Right renal cortex interstitium (tissue), 3 donors: Measurements from ENCODE around the gene MXD1. TPM values are rescaled to one million over a fixed set of nuclear protein-coding genes. Genes with fewer than 3 reads are reported as not detected.

Experiments
- DNase-seq, 3 donors: peaks; one replicate each; pipeline ENCODE4 v3.0.0-alpha.2; 2013; ENCODE audit warnings: low read depth in 3 of 3, low spot score in 2 of 3
- polyA plus RNA-seq, 3 donors: library from polyadenylated mRNA; unstranded; fragments of 120-200 nt; gene quantifications; one replicate each; pipeline ENCODE4 v1.2.1, GENCODE V29; 2013; ENCODE audit not compliant: insufficient read length in 3 of 3

The MXD1 gene
- polyA plus RNA-seq, 3 donors = 11.3 to 13.4 (median 12.4) TPM

GRCh38 chr2:69932596-69932922 lies 17.6 kb downstream of the MXD1 start:
- DNase-seq = no peak

GRCh38 chr2:69933254-69933828 lies 18.4 kb downstream of the MXD1 start:
- DNase-seq = no peak

GRCh38 chr2:69933839-69934613 lies 19.1 kb downstream of the MXD1 start:
- no peak for DNase-seq

DNA sequence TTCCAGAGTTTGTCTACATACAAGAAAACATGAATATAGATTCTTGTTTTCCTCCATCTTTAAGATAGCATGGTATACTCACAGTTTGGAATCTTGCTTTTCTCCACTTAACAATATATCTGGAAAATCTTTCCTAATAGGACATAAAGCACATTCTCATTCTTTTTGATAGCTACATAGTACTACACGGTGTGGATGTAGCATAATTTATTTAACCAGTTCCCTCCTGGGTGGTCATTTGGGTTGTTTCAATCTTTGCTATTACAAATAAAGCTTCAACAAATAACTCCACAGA lies 19.7 kb downstream of the MXD1 start:
- no peak for DNase-seq

DNA sequence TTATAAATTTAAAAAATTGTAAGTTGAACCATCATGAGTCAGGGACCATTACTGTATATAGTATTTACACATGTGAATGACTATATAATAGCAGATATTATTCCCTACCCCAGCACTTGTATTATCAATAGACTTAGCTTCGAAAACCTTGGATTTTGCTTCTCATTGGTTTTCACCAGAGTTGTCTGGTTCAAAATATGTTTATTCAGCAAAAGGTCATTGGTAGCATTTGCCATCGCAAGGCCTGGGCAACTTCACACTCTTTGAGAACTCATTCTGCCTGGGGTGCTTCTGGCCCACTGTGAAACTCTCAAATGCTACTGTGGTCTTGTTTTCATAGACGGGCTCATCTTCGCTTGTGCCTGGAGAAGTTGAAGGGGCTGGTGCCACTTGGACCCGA lies 20.1 kb downstream of the MXD1 start:
- DNase-seq = no peak

- no peak for DNase-seq
Measured at GRCh38 chr2:69936906-69937305, 22.0 kb downstream of the MXD1 start.

DNA sequence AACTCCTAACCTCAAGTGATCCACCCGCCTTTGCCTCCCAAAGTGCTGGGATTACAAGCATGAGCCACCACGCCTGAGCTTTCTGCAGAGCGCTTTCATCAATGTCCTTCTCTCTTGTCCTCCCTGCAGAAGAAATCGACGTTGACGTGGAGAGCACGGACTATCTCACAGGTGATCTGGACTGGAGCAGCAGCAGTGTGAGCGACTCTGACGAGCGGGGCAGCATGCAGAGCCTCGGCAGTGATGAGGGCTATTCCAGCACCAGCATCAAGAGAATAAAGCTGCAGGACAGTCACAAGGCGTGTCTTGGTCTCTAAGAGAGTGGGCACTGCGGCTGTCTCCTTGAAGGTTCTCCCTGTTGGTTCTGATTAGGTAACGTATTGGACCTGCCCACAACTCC lies 23.1 kb downstream of the MXD1 start:
- DNase-seq = no peak

DNA sequence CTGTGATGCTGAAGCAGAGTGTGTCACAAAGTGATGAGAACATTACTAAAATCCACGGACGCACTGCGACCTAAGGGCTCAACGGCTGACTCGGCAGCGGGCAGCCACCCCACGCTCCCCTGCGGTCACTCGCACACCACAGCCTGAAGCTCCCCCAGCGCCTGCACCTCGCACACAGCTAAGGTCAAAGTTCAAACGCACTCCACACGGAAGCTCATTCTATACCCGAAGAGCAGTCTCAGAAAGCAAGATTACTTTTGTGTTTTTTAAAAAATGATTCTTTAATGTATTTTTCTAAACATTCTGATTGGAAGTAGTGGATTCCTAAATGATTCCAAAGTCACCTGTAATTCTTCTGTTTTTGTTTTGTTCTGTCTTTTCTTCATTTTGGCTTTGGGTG lies 24.8 kb downstream of the MXD1 start:
- no peak for DNase-seq

GRCh38 chr2:69940691-69941090 lies 25.8 kb downstream of the MXD1 start:
- no peak for DNase-seq

DNA sequence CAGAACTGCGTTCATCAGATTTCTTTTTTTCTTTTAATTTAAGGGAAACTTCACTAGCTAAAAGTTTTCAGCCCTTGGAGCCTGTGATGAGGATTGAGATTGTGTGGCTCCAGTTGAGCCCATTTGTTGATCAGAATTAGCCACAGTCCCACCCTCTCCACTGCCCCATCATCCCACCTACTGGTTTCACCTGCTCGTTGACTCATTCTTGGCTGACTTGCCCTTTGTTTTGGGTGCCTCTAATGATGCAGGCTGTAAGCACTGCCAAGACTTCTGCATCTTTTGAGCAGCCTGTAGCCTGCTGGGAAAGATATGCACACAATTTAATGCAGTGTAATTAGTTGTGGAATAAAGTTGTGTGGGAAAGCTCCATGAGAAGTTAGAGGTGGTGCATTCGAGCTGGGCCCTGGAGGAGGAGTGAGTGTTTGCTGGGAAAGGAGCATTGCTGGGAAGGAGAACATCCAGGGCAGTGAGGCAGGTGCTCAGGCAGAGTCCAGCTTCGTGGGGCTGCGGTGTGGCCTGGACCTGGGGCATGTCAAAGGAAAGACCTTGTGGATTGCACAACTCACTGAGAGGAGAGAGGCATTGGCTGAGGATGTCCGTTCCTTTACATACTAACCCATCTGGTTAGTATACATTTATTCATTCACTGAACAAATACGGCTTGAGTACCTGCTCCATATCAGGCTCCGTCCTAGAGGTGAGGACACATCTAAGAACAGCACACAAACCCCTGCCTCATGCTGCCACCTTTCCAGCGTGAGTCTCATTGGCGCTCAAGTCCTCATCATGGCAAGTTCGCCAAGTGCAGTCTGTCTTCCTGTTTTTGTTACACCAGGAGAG lies 28.3 kb downstream of the MXD1 start:
- no peak for DNase-seq

DNA sequence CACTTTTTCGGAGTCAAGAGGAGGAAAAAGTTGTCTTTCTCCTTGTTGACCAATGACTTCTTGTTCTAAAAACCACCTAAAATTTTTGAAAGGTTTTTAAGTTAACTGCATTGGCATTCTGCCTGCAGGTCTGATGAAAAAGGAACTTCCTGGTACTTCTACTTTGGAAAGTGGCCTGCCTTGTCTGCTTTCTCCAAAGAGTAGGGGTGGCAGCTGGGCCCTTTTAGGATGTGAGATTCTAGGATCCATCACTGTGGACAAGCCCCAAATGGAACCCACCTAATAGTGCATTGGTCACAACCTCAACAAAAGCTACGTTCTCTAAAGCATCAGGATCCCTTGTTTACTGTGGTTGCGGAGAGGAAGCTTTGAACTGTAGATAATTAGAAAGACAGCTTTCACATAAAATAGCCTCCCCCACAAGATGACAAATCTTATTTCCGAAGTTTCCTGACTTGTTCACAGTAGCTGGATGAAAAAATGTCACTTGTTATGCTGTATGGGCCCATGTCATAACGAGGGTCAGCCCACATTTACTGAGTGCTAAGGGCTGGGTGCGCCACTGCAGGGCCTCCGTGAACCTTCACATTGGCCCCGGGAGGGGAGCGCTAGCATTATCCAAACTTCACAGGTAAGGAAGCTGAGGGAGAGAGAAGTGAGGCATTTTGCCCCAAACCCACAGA lies 29.1 kb downstream of the MXD1 start:
- DNase-seq = no peak

DNA sequence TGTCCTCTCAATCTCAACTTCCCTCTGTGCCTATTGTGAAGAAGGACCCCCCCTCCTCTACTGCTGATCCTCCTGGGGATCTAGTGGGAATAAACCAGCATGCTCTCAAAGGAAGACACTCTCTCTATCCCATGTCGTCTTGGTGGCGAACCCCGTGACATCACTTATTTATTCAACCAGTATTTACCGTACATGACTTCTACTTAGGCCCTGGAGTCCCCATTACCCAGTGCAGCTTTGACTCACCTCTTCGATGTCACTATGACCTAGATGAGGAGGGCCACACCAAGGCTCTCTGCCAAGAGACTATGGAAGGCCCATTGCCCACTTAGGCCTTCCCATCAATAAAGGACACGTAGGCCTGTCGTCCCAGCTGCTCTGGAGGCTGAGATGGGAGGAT lies 29.8 kb downstream of the MXD1 start:
- no peak for DNase-seq

DNA sequence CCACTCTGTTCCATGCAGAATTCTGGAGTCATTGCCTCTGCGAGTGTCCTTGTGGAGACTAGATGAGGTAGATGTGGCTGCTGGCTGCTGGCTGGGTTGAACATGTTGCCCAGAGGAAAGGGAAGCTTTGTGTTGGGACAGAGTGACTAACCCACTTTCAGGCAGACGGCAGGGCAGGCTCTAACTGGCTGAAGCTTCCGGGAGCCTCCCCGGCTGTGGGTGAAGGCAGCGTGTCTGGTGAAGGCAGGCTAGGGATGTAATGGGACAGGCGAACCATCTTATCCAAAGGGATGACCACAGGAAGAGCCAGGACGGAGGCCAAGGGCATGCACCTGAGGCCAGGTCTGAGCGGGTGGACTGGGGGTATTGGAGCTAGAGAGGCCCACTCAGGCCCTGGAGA lies 30.5 kb downstream of the MXD1 start:
- no peak for DNase-seq

DNA sequence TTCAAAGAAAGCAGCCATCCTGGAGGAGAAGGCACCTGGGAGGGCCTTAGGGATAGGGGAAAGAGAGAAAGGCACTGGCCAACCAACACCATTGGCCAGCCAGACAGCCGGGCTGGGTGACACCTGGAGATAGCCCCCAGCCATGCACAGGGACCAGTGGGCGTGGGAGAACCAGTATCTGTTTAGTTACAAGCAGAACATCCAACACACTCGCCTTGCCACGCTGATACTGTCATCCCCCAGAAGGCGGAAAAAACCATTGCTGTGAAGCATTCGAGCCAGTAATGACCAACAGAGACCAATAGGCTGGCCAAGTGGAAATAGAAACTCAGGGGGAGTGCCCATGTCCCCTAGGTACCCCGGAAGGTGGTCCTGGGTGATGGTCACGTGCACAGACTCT lies 31.0 kb downstream of the MXD1 start:
- no peak for DNase-seq

DNA sequence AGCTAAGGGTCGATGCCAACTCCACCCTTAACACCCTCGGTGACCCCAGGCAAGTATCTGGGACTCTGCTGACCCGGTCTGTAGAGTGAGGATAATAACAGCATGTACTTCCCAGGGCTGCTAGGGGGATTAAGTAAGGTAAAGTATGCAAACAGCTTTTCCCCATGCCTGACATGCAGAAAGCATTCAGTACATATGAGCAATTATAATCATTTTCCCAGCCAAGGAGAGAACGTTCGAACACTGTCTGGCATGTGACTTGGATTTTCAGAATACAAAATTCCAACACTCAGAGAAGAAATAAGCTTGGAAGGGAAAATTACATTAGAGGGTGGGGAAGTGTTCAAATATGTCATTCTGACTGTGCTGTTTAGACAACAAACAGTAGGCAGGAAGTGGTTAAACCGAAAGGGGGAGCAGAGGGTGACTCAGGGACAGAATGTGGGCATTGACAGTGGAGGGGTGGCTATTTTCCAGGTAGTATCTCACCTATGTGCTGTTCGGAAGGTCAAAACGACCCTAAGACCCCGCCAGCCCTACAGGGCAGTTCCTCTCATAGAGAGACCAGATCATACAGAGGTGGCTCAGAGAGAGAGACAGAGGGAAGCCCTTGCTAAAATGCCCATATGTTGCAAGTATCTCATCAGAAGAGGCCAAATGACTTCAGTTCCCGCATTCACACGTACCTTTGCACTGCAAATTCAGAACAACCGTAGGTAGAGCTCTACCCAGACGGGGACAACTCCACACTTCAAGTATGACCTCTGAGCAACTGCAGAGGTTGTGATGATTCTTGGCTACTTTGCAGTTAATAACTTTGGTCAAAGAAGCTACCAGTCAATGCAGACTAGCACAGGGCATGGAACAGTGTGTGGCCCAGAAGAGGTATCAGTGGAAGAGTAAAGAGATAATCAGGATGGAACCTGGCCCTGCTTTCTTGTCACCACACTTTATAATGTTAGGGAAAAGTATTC lies 31.7 kb downstream of the MXD1 start:
- no peak for DNase-seq

DNA sequence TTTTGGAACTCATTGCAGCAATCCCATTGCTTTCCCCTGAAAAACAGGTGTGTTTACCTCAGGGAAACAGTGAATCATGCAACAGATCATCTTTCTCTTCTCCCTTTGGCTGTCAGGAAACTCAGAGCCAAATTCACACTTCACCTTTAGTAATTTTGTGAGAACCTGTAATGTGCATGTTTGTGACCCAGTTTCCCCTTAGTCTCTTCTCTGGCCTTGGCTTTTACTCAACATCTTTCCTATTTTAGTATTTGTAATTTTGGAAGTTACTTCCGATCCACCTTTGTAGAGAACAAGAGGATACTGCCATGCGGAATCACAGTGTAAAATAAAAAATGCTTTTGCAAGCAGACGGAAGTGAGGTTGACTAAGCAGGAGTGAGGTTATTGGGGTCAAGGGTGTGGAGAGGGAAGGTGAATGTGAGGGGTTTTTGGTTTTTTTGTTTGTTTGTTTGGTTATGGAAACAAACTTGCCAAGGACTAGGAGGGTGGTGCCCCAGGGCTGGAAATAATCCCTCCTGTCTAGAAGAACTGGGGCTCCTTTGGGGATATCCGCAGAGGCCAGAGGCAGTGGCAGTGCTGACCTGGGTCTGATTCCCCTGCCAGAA lies 32.5 kb downstream of the MXD1 start:
- no peak for DNase-seq

GRCh38 chr2:69948032-69948962 lies 33.4 kb downstream of the MXD1 start:
- DNase-seq = no peak

GRCh38 chr2:69948963-69949645 lies 34.2 kb downstream of the MXD1 start:
- DNase-seq = no peak
